Activated T-helper 9 cell treated with anti-CD3 and anti-CD28 coated beads, Interleukin-2, amount 50 U/mL, for 16 hours (primary cell): ENCODE results near the gene AGXT2.
"Not testable (repeated sequence)": the region's sequence is repeated elsewhere in the genome, so short reads cannot be mapped to it uniquely, and the experiment has no call there.

Source experiments
- DNase-seq: peaks from one replicate; pipeline ENCODE4 v3.0.0-alpha.2; 2020; ENCODE audit warnings: low read depth

Gene AGXT2

DNA sequence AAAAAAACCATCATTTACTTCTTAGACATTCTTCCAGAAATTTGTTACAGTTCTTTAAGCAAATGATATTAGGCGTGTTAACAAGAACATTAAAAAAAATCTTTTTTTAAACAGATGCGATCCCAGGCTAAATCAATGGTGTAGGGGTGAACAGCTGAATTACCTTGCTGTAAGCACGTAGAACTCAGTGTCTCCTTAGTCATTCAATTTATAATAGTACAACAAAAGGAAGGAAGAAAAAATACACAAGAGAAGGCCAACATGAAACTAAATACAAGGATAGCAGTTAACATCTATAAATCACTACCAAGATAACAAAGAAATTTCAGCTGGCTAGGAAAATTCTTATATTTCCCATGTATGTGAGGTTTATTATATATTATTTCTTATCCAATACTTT is 35.4 kb downstream of the AGXT2 start:
- no peak for DNase-seq

GRCh38 chr5:35010676-35011075 is 37.1 kb downstream of the AGXT2 start:
- DNase-seq = no peak

GRCh38 chr5:35009657-35010056 is 38.1 kb downstream of the AGXT2 start:
- DNase-seq = no peak

DNA sequence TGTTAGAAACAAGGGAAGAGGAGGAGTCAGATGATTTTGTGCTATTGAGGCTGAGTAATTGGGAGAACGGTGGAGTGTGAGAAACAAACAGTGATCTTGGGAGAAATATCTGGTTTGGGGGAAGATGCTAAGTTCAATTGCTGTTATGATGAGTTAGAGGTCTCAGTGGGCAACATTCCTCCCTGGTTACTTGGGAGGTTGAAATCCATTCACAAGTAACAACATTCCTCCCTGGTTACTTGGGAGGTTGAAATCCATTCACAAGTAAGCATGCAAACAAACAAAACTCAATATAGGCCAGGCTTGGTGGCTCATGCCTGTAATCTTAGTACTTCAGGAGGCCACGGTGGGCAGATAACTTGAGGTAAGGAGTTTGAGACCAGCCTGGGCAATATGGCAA is 38.7 kb downstream of the AGXT2 start:
- DNase-seq = no peak

DNA sequence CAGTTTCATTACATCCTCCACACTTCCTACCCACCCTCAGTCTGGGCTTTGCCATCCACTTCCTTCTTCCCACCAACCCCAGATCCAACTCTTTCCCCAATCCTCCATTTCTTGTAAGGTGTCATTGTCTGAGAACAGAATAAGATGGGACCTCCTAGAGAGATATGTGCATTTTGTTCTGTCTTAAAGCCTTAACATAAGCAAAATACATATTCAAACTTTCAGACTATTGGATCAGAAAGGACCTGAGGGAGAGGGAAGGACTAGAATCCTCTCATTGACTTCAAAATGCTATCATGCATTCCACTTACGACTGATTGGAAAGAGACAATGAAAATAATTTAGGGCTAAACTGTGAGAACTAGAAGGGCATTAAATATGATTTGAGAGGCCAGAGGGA is 43.0 kb downstream of the AGXT2 start:
- no peak for DNase-seq

DNA sequence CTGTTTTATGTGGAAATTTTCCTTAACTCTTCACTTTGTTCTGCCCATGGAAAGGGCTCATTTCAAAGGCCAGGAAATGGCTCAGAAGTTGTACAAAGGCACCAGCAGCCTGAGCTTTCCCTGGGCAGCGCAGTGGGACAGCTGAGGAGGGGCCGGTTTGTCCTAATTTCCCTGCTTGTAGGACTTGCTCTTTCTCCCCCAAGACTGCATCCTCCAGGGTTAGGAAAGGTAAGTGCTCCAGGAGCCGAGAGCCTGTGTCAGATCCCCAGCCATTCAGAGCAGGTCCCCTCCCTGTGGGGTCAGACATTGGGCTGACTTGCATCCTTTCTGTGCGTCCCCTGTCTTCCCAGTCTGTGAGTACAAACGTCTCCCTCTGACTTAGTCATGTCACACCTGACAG is 43.5 kb downstream of the AGXT2 start:
- no peak for DNase-seq

- DNase-seq = peak; percentile 31
Measured at GRCh38 chr5:35003018-35003957, 44.5 kb downstream of the AGXT2 start.

DNA sequence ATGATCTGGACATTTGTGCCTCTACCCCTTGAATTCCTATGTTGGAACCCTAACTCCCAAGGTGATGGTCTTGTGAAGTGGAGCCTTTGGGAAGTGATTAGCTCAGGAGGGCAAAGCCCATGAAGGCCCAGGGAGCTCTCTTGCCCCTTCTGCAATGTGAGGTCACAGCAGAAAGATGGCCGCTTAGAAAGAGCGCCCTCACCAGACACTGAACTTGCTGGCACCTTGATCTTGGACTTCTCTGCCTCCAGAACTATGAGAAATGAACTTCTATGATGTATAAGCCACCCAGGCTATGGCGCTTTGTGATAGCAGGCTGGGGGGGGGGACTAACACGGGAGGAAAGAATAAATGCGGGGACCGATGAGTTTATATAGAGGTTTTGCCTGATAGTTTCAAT is 45.3 kb downstream of the AGXT2 start:
- no peak for DNase-seq

DNA sequence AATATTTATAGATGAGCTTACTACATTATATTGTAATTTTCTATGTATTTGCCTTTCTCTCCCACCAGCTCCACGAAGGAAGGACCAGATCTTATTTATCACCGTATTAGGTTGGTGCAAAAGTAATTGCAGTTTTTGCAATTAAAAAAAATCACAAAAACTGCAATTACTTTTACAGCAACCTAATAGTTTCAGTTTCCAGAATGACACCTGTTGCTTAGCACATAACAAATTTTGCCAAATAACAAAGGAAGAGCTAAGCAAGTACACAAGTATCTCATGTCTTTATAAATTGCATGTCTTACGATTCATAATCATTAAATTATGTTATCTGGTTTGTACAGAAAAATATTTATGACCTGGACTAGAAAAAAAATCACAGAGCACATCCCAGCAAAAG is 45.9 kb downstream of the AGXT2 start:
- DNase-seq = no peak

- DNase-seq = no peak
Measured at GRCh38 chr5:34998058-34998789, 49.5 kb downstream of the AGXT2 start.

DNA sequence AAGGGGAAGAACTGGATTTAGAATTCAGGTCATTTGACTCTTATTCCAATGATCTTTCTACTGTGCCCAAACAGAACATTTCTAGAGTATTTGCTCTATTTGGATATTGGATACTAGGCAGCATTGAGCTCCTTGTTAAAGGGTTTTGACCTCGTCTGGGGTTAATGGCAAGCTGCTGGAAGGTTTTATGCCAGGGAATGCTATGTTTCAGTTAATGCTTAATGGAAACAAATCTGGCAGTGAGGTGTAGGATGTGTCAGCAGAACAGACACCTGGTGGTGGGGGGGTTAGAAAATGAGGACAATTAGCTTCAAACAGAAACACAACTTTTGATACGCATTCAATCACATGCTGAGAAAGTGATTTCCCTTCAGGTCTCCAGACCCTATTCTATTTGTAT is 51.5 kb downstream of the AGXT2 start:
- DNase-seq = no peak

DNA sequence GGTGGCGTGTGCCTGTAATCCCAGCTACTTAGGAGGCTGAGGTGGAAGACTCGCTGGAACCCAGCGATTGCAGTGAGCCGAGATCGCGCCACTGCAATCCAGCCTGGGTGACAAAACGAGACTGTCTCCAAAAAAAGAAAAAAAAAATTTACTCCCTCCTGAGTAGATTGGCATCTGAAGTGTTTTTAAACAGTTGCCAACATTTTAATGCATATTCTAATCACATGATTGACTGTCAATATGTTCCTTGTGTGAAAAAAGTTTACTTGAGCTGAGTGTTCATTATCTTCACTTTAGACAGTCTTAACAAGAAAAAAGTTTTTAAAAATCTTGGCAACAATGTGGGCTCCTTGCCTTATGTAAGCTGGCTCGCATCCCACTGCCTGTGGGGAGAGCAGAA is 53.8 kb downstream of the AGXT2 start:
- no peak for DNase-seq

GRCh38 chr5:34991486-34992238 is 56.1 kb downstream of the AGXT2 start:
- DNase-seq = no peak

GRCh38 chr5:34986965-34987364 is 60.8 kb downstream of the AGXT2 start:
- no peak for DNase-seq

- no peak for DNase-seq
Measured at GRCh38 chr5:34982823-34983222, 64.9 kb downstream of the AGXT2 start.

DNA sequence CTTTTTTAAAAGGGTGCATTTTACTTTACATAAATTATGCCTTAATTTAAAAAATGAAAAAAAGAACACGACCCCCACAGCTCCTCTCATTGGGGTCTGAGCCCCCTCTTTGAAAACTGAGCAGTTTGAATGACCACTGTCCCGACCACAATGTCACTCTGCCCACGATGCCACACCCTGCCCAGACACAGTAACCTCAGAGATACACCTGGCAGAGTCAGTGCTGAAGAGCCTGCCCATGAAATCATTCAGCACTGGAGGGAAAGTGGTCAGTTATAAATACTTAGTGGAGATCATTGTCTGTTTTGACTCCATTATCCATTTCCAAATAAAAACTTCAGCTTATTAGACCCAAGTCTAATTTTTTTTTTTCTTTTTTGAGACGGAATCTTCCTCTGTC is 69.1 kb downstream of the AGXT2 start:
- no peak for DNase-seq

DNA sequence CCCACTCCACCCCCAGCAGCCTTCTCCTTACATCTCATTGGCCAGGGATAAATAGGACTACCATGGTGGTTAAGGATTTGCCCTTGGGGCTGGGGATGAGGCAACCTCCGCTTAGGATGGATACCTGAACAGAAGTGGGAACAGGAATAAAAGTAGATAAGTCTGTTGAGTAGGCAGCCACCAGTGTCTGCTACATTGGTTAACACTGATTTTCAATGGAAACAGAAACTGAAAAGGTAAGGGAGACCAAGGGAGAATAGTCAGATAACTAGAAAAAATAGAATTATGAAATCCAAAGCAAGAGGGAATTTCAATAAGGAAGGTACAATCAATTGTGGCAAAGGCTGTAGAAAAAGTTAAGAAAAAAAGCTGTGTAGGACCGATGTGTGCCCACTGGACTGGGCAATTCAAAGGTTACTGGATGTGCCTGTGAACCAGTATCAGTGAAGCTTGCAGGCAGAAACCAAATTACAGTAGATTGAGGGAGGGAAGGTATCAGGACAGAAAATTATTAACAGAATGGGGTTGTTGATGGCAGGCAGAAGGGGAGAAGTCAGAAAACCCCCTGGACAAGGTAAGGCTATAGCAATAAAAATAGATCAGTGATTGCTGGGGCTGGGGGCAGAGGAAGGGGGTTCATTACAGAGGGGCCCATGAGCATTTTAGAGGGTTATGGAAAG is 69.7 kb downstream of the AGXT2 start:
- no peak for DNase-seq

GRCh38 chr5:34976347-34976746 is 71.4 kb downstream of the AGXT2 start:
- DNase-seq = no peak

GRCh38 chr5:34971655-34972054 is 76.1 kb downstream of the AGXT2 start:
- DNase-seq = not testable (repeated sequence)

DNA sequence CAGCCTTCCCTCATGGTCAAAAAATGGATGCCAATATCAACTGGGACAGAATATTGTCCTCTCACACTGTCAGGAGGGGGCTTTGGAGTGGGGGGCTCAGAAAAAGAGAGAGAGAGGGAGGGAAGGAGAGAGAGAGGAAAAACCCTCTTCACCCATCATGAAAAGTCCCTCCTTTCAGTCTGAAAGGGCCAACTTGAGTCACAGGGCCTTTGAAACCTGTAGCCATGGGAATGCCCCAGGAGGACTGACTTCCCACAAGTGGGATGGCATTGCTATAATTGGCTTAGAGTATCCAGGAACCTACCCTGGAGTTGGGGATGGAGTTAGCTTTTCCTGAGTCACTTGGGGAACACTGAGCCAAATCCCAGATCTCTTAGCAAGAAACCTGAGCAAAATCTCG is 77.2 kb downstream of the AGXT2 start:
- DNase-seq = no peak

DNA sequence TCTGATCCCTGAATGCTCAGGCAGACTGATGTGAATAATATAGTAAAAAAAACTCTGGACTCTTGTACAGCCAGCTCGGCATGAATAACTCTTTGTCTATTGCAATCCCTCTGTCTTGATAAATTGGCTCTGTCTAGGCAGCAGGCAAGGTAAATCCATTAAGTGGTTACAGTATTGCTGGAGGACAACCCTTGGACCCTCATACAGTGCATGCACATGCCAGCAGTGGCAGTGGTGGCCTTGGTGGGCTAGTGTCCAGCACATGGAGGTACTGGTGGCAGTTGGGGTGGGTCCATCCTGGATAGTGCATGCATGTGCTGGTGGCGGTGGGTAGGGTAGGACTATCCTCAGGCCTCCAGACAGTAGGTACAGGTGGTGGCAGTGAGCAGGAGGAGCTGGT is 79.5 kb downstream of the AGXT2 start:
- DNase-seq = no peak

GRCh38 chr5:34967540-34967939 is 80.2 kb downstream of the AGXT2 start:
- DNase-seq = no peak
